WTC11 (cell line): Measurements from ENCODE around the gene ACP3. TPM values are rescaled to one million over a fixed set of nuclear protein-coding genes. Genes with fewer than 3 reads are reported as not detected.

Experiments
- ATAC-seq: fragments of 200-7000 bp; cut with Tn5 transposase; 2 replicates; pipeline ENCODE4 v1.10.0; 2021; ENCODE audit warnings: mild to moderate bottlenecking, moderate library complexity
- Bru-seq: library from RNA; stranded (reverse); fragments of 400-500 nt; gene quantifications from one replicate; lab custom pipeline; 2021; lab: Mats Ljungman, UMichigan
- CTCF ChIA-PET: fragments of 300-600 bp; sonication (Branson Sonifier 250); formaldehyde crosslinking; loops from one replicate; lab custom pipeline; 2021; ENCODE audit warnings: antibody characterized with exemption; lab: Charles Lee
- POLR2A ChIA-PET: fragments of 350-600 bp; sonication (Branson Sonifier 250); formaldehyde crosslinking; loops from one replicate; lab custom pipeline; 2021; ENCODE audit warnings: antibody characterized with exemption; lab: Charles Lee
- DNase-seq: peaks from one replicate; pipeline ENCODE4 v3.0.0; 2021; ENCODE audit warnings: low spot score
- H3K27ac Mint-ChIP-seq: 2 replicates; pipeline ENCODE4 v1.8.0; 2021; ENCODE audit warnings: mixed read lengths
- H3K27me3 Mint-ChIP-seq: 2 replicates; pipeline ENCODE4 v1.8.0; 2021; ENCODE audit warnings: low read depth, mild to moderate bottlenecking, moderate library complexity, mixed read lengths
- H3K36me3 Mint-ChIP-seq: 2 replicates; pipeline ENCODE4 v1.8.0; 2021; ENCODE audit warnings: mixed read lengths
- H3K4me1 Mint-ChIP-seq: 2 replicates; pipeline ENCODE4 v1.8.0; 2022; ENCODE audit warnings: mixed read lengths
- H3K4me3 Mint-ChIP-seq: 2 replicates; pipeline ENCODE4 v1.8.0; 2021; ENCODE audit warnings: mild to moderate bottlenecking, moderate library complexity, mixed read lengths
- H3K9me3 Mint-ChIP-seq: 2 replicates; pipeline ENCODE4 v1.8.0; 2021; ENCODE audit warnings: mixed read lengths
- ATF1 ChIP-seq: sonication (generic); formaldehyde crosslinking; IDR thresholded peaks from 2 replicates; pipeline ENCODE4 v1.8.1; 2023; ENCODE audit warnings: mild to moderate bottlenecking, moderate library complexity, missing genetic modification reagents
- ATF2 ChIP-seq: sonication (generic); formaldehyde crosslinking; IDR thresholded peaks from 2 replicates; pipeline ENCODE4 v1.8.1; 2022; ENCODE audit warnings: low read depth, missing genetic modification reagents, borderline replicate concordance
- GRHL2 ChIP-seq: fragments of 250-450 bp; sonication (Bioruptor Pico); IDR thresholded peaks from 2 replicates; pipeline ENCODE4 v1.8.0; 2022; ENCODE audit warnings: mild to moderate bottlenecking, moderate library complexity; ENCODE audit not compliant: insufficient replicate concordance, severe bottlenecking
- GTF2I ChIP-seq: fragments of 250-450 bp; sonication (Bioruptor Pico); conservative IDR thresholded peaks from 2 replicates; pipeline ENCODE4 v1.4.0; 2021; ENCODE audit warnings: mild to moderate bottlenecking
- MAX ChIP-seq: sonication (generic); formaldehyde crosslinking; IDR thresholded peaks from 2 replicates; pipeline ENCODE4 v1.8.0; 2022; ENCODE audit warnings: mild to moderate bottlenecking, missing genetic modification reagents
- MYBL2 ChIP-seq: sonication (generic); formaldehyde crosslinking; IDR thresholded peaks from 2 replicates; pipeline ENCODE4 v1.8.1; 2023; ENCODE audit warnings: mild to moderate bottlenecking, moderate library complexity, missing genetic modification reagents
- NFYB ChIP-seq: sonication (generic); formaldehyde crosslinking; conservative IDR thresholded peaks from 2 replicates; pipeline ENCODE4 v1.8.0; 2022; ENCODE audit warnings: low read depth, missing genetic modification reagents
- RORB ChIP-seq: fragments of 250-450 bp; sonication (Bioruptor Pico); IDR thresholded peaks from 2 replicates; pipeline ENCODE4 v1.9.0; 2021; ENCODE audit warnings: mild to moderate bottlenecking
- SOX15 ChIP-seq: fragments of 250-450 bp; sonication (Bioruptor Pico); IDR thresholded peaks from 2 replicates; pipeline ENCODE4 v1.9.0; 2021; ENCODE audit warnings: mild to moderate bottlenecking
- USF2 ChIP-seq: sonication (generic); formaldehyde crosslinking; IDR thresholded peaks from 2 replicates; pipeline ENCODE4 v1.8.1; 2023; ENCODE audit warnings: mild to moderate bottlenecking, missing genetic modification reagents, moderate library complexity
- ZMAT4 ChIP-seq: fragments of 250-450 bp; sonication (Bioruptor Pico); IDR thresholded peaks from 2 replicates; pipeline ENCODE4 v1.9.0; 2021; ENCODE audit warnings: mild to moderate bottlenecking
- ZNF532 ChIP-seq: fragments of 250-450 bp; sonication (Bioruptor Pico); IDR thresholded peaks from 2 replicates; pipeline ENCODE4 v1.9.0; 2021; ENCODE audit warnings: mild to moderate bottlenecking, borderline replicate concordance
- long read RNA-seq, 3 experiments: library from RNA in 1 of 3; library from capped mRNA in 1 of 3; library from polyadenylated mRNA in 1 of 3; unstranded in 2 of 3; stranded (forward) in 1 of 3; transcript quantifications; one replicate each; pipeline ENCODE4 v2.0.0, GENCODE V29; 2021
- total RNA-seq: library from RNA; stranded (reverse); gene quantifications from 3 replicates; pipeline ENCODE4 v1.2.3, GENCODE V29; 2021

Gene ACP3
- total RNA-seq (1.6 to 2.5 TPM (median 1.9 TPM) in 3 replicates), Bru-seq, nascent RNA (percentile 29 among the genes with signal in this experiment)
- long read RNA-seq, experiment 1, partial matches to known transcripts: 0 of 4 reads
- long read RNA-seq, experiment 1, other reads (novel, unspliced or antisense): 0 of 4 reads
- long read RNA-seq, experiment 2, partial matches to known transcripts: 0 of 2 reads
- long read RNA-seq, experiment 2, other reads (novel, unspliced or antisense): 0 of 2 reads
- long read RNA-seq, experiment 3, partial matches to known transcripts: 0 of 1 reads
- long read RNA-seq, experiment 3, other reads (novel, unspliced or antisense): 0 of 1 reads

- CTCF ChIA-PET: interaction anchor here (0.7 to 6.3 kb wide), 10 partner anchors 9 to 282 kb away, joined by 3 to 49 read pairs (median 4); partner anchors contain the start of gene CPNE4
Measured at GRCh38 chr3:132317229-132317948, at the start of gene ACP3. ACP3 (plus strand) TSS chr3:132317407; CDS start chr3:132317457, 50 bp downstream.

GRCh38 chr3:132268956-132269355 lies 48.3 kb upstream of the ACP3 start:
- Mint-ChIP-seq H3K36me3 (no peaks in the 10 kb centered on the region), H3K9me3 (peaks cover 10% of the 10 kb centered on the region)
- POLR2A ChIA-PET: no interaction called here
- DNase-seq: peak; percentile 58
- TF ChIP-seq NFYB (no peak), RORB (no peak), ZMAT4 (CRISPR knock-in tag) (no peak), GTF2I (CRISPR knock-in tag) (no peak), MYBL2 (no peak), USF2 (CRISPR knock-in tag) (no peak), GRHL2 (CRISPR knock-in tag) (no peak), ATF1 (CRISPR knock-in tag) (no peak)
- TF ChIP-seq, all 79 proteins: peak for 0
- peaks cover 20% of the 10 kb centered on the region for H3K4me1 Mint-ChIP-seq
- ATAC-seq: peak; percentile 82
- no peak overlapping the region for H3K4me3 Mint-ChIP-seq
- H3K27ac Mint-ChIP-seq: no peak overlapping the region
- CTCF ChIA-PET: interaction anchor here (0.7 to 5.4 kb wide), 14 partner anchors 9 to 149 kb away, joined by 3 to 39 read pairs (median 4); partner anchors contain the start of gene ACP3
- H3K27me3 Mint-ChIP-seq: no peaks in the 10 kb centered on the region; the same call in 1 of the 2 replicates

More at GRCh38 chr3:132317229-132317948, at the start of gene ACP3:
- Mint-ChIP-seq H3K4me3 (peak within 1 kb of the TSS; percentile 44), H3K27ac (peak within 1 kb of the TSS; percentile 96), H3K27me3 (no peaks in the 10 kb centered on the region), H3K36me3 (no peaks in the 10 kb centered on the region), H3K4me1 (peaks cover 51% of the 10 kb centered on the region), H3K9me3 (peaks cover 12% of the 10 kb centered on the region)
- DNase-seq (no peak), ATAC-seq (peak; percentile 96)
- POLR2A ChIA-PET: interaction anchor here (0.7 kb wide), 1 partner anchor 437 kb away, joined by 3 read pairs; no protein-coding TSS in a partner anchor
- TF ChIP-seq MAX (CRISPR knock-in tag) (no peak), ATF2 (CRISPR knock-in tag) (no peak), ZNF532 (CRISPR knock-in tag) (no peak), SOX15 (CRISPR knock-in tag) (no peak)
